ENCODE data around the gene PTPN11. TPM values are rescaled to one million over a fixed set of nuclear protein-coding genes. Genes with fewer than 3 reads are reported as not detected.
"Not testable (repeated sequence)": the region's sequence is repeated elsewhere in the genome, so short reads cannot be mapped to it uniquely, and the experiment has no call there.

PTPN11 gene
- total and polyA plus RNA-seq, 2 donors (not counting 1 experiment from before 2014, with no cell fraction given): 126 to 129 TPM

DNA sequence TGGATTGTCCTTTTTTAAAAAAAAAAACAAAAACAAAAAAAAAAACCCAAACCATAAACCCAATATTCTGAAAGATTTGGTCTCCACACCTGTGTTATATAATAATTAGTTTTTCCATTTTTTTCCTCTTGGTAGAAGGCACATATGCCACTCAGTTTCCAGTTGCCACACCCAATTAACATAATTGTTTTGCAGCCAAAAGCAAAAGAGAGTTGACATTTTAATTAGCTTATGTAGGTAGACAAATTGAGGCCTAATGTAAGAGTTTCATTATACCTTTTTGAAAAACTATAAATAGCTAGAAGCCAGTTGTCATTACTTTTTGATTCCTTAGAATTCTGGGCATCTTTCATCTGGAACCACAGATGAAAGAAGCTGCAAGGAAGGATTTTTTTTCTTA lies 21.0 kb downstream of the PTPN11 start:
- DNase-seq (ENCODE audit: low read depth in 2 of 2): no peak
- Histone ChIP-seq H3K27ac (ENCODE audit: insufficient read depth, low read length) (no peak overlapping the region), H4K20me1 (ENCODE audit: control insufficient read depth, extremely low read depth, insufficient read depth, low read length) (peaks cover 2% of the 10 kb centered on the region), H2AFZ (ENCODE audit: low read length) (no peak overlapping the region), H3K9me3 (ENCODE audit: control insufficient read depth, insufficient read depth, low read depth, low read length) (no peaks in the 10 kb centered on the region), H3K4me2 (ENCODE audit: extremely low read depth, insufficient read depth, low read length) (no peak overlapping the region), H3K27me3 (ENCODE audit: control insufficient read depth, insufficient read depth, low read length) (no peaks in the 10 kb centered on the region), H3K4me3 (replicated peaks in 1 of 4; ENCODE audit: control extremely low read depth in 1 of 4, insufficient read depth in 1 of 4, low read depth in 3 of 4, low read length in 4 of 4) (no peak overlapping the region), H3K36me3 (ENCODE audit: control insufficient read depth, insufficient read depth, low read length) (no peaks in the 10 kb centered on the region), H3K9ac (ENCODE audit: insufficient read depth, low read length) (no peak overlapping the region), H3K4me1 (ENCODE audit: control insufficient read depth, extremely low read depth, insufficient read depth, low read length) (no peaks in the 10 kb centered on the region), H3K79me2 (ENCODE audit: control insufficient read depth, insufficient read depth, low read length) (peaks cover 30% of the 10 kb centered on the region)
- TF ChIP-seq, protein P1, sequence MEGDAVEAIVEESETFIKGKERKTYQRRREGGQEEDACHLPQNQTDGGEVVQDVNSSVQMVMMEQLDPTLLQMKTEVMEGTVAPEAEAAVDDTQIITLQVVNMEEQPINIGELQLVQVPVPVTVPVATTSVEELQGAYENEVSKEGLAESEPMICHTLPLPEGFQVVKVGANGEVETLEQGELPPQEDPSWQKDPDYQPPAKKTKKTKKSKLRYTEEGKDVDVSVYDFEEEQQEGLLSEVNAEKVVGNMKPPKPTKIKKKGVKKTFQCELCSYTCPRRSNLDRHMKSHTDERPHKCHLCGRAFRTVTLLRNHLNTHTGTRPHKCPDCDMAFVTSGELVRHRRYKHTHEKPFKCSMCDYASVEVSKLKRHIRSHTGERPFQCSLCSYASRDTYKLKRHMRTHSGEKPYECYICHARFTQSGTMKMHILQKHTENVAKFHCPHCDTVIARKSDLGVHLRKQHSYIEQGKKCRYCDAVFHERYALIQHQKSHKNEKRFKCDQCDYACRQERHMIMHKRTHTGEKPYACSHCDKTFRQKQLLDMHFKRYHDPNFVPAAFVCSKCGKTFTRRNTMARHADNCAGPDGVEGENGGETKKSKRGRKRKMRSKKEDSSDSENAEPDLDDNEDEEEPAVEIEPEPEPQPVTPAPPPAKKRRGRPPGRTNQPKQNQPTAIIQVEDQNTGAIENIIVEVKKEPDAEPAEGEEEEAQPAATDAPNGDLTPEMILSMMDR (conservative IDR thresholded peaks at IDR 0.05 in 1 of 2, IDR thresholded peaks at IDR 0.05 in 1 of 2; ENCODE audit: low read depth in 1 of 2, low read length in 2 of 2): no peak
- TF ChIP-seq EZH2 (IDR thresholded peaks at IDR 0.05; ENCODE audit: low read length, missing control alignments): no peak

DNA sequence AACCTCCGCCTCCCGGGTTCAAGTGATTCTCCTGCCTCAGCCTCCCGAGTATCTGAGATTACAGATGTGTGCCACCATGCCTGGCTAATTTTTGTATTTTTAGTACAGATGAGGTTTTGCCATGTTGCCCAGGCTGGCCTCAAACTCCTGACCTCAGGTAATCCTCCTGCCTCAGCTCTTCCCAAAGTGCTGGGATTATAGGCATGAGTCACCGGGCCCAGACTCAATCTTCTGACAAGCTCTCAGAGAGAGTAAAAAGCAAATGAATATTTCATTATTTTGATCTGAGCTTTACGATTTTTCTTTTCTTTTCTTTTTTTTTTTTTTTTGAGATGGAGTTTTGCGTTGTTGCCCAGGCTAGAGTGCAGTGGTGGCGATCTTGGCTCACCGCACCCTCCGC lies 21.9 kb downstream of the PTPN11 start:
- DNase-seq (ENCODE audit: low read depth in 2 of 2); H3K27ac ChIP-seq (ENCODE audit: insufficient read depth, low read length); H2AFZ ChIP-seq (ENCODE audit: low read length); H3K4me2 ChIP-seq (ENCODE audit: extremely low read depth, insufficient read depth, low read length); H3K9me3 ChIP-seq (ENCODE audit: control insufficient read depth, insufficient read depth, low read depth, low read length); H4K20me1 ChIP-seq (ENCODE audit: control insufficient read depth, extremely low read depth, insufficient read depth, low read length); H3K9ac ChIP-seq (ENCODE audit: insufficient read depth, low read length); H3K4me1 ChIP-seq (ENCODE audit: control insufficient read depth, extremely low read depth, insufficient read depth, low read length); H3K36me3 ChIP-seq (ENCODE audit: control insufficient read depth, insufficient read depth, low read length); H3K27me3 ChIP-seq (ENCODE audit: control insufficient read depth, insufficient read depth, low read length); H3K4me3 ChIP-seq (replicated peaks in 1 of 4; ENCODE audit: control extremely low read depth in 1 of 4, insufficient read depth in 1 of 4, low read depth in 3 of 4, low read length in 4 of 4): not testable (repeated sequence)
- peaks cover 27% of the 10 kb centered on the region for H3K79me2 ChIP-seq (ENCODE audit: control insufficient read depth, insufficient read depth, low read length)

DNA sequence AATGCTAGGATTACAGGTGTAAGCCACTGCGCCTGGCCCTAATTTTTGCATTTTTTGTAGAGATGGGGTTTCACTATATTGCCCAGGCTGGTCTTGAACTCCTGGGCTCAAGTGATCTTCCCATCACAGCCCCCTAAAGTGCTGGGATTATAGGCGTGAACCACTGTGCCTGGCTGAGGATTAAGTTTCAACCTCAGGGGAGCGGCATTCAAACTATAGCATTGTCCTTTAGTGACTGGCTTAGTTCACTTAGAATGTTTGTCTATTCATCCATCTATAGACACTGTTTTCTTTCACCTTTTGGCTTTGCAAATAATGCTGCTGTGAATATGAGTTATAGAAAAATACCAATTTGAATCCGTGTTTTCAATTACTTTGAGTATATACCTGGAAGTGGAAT lies 25.2 kb downstream of the PTPN11 start:
- no peak for DNase-seq (ENCODE audit: low read depth in 2 of 2)
- H4K20me1 ChIP-seq (ENCODE audit: control insufficient read depth, extremely low read depth, insufficient read depth, low read length): no peaks in the 10 kb centered on the region
- H3K79me2 ChIP-seq (ENCODE audit: control insufficient read depth, insufficient read depth, low read length): peaks cover 8% of the 10 kb centered on the region
- H3K27me3 ChIP-seq (ENCODE audit: control insufficient read depth, insufficient read depth, low read length): no peaks in the 10 kb centered on the region
- TF ChIP-seq, protein P1 (conservative IDR thresholded peaks at IDR 0.05 in 1 of 2, IDR thresholded peaks at IDR 0.05 in 1 of 2; ENCODE audit: low read depth in 1 of 2, low read length in 2 of 2): no peak
- no peak for TF ChIP-seq EZH2 (IDR thresholded peaks at IDR 0.05; ENCODE audit: low read length, missing control alignments)
- H3K27ac ChIP-seq (ENCODE audit: insufficient read depth, low read length): no peak overlapping the region
- H3K4me2 ChIP-seq (ENCODE audit: extremely low read depth, insufficient read depth, low read length): no peak overlapping the region
- H3K4me1 ChIP-seq (ENCODE audit: control insufficient read depth, extremely low read depth, insufficient read depth, low read length): no peaks in the 10 kb centered on the region
- no peak overlapping the region for H2AFZ ChIP-seq (ENCODE audit: low read length)
- H3K9me3 ChIP-seq (ENCODE audit: control insufficient read depth, insufficient read depth, low read depth, low read length): no peaks in the 10 kb centered on the region
- H3K36me3 ChIP-seq (ENCODE audit: control insufficient read depth, insufficient read depth, low read length): no peaks in the 10 kb centered on the region
- no peak overlapping the region for H3K9ac ChIP-seq (ENCODE audit: insufficient read depth, low read length)
- no peak overlapping the region for H3K4me3 ChIP-seq (replicated peaks in 1 of 4; ENCODE audit: control extremely low read depth in 1 of 4, insufficient read depth in 1 of 4, low read depth in 3 of 4, low read length in 4 of 4)

Measured in fibroblast of lung (primary cell).